K562 (cell line): ENCODE data around the gene CNOT1. TPM values are rescaled to one million over a fixed set of nuclear protein-coding genes. Genes with fewer than 3 reads are reported as not detected.
A peak's percentile ranks its signal among the peaks of the same experiment; 100 is the strongest.

Experiments
- ATAC-seq: fragments of 200-7000 bp; cut with Tn5 transposase; 3 replicates; pipeline ENCODE4 v1.9.1; 2020; ENCODE audit warnings: moderate library complexity
- BruUV-seq: library from RNA; stranded (reverse); fragments of 400-500 nt; replicated peaks from 2 replicates; lab custom pipeline; 2021; lab: Mats Ljungman, UMichigan
- CTCF ChIA-PET: fragments of 300-600 bp; formaldehyde crosslinking; extraction: SDS; loops from one replicate; lab custom pipeline; 2021; ENCODE audit warnings: low intra/inter-chr PET ratio; lab: Yijun Ruan, JAX
- POLR2A ChIA-PET: fragments of 300-600, 350-650 bp; sonication (Branson Sonifier 250); formaldehyde crosslinking; extraction: SDS; loops from one replicate; lab custom pipeline; 2021; ENCODE audit warnings: antibody characterized with exemption, inconsistent platforms; lab: Yijun Ruan, JAX
- DNase-seq, 4 experiments: peaks; one replicate each; pipeline versions ENCODE4 v3.0.0 to v3.0.0-alpha.2; 2011 to 2018; ENCODE audit warnings: low spot score in 3 of 4, mixed read lengths in 3 of 4; ENCODE audit errors: extremely low read depth in 1 of 4
- FAIRE-seq: peaks from 2 replicates; lab custom pipeline; 2011; peaks lifted over from hg19 to GRCh38; lab: Jason Lieb, UNC
- H2AFZ ChIP-seq: 2 replicates; pipeline ENCODE4 v1.6.0; 2011; ENCODE audit warnings: low read depth, low read length, control low read depth, inconsistent platforms
- H3K27ac ChIP-seq: fragments of 200-600 bp; 3 replicates; pipeline ENCODE4 v1.8.0; 2011; ENCODE audit warnings: low read depth, mild to moderate bottlenecking, control low read depth, inconsistent platforms, low read length, moderate library complexity, mixed read lengths; ENCODE audit errors: extremely low read depth
- H3K27me3 ChIP-seq, 2 experiments: fragments of 300-600 bp in 1 of 2; 2 replicates in 1 of 2; 3 replicates in 1 of 2; pipeline versions ENCODE4 v1.6.0 to v1.8.0; 2011; ENCODE audit warnings: inconsistent platforms in 2 of 2, low read length in 2 of 2, mild to moderate bottlenecking in 1 of 2, mixed read lengths in 1 of 2, moderate library complexity in 1 of 2; ENCODE audit not compliant: control insufficient read depth in 2 of 2, insufficient read depth in 2 of 2
- H3K36me3 ChIP-seq: fragments of 300-600 bp; 3 replicates; pipeline ENCODE4 v1.8.0; 2011; ENCODE audit warnings: mild to moderate bottlenecking, low read length, inconsistent platforms; ENCODE audit not compliant: control insufficient read depth, insufficient read depth
- H3K4me1 ChIP-seq, 2 experiments: fragments of 200-600 bp in 1 of 2; replicated peaks in 1 of 2; 2 replicates in 1 of 2; 3 replicates in 1 of 2; pipeline versions ENCODE4 v1.5.1 to v1.8.0; 2011; ENCODE audit warnings: inconsistent platforms in 2 of 2, low read length in 2 of 2, mild to moderate bottlenecking in 1 of 2, mixed read lengths in 1 of 2, moderate library complexity in 1 of 2; ENCODE audit not compliant: control insufficient read depth in 2 of 2, insufficient read depth in 2 of 2
- H3K4me2 ChIP-seq: 2 replicates; pipeline ENCODE4 v1.6.1; 2011; ENCODE audit warnings: low read length, control low read depth, inconsistent platforms, mixed read lengths; ENCODE audit not compliant: insufficient read depth
- H3K4me3 ChIP-seq: fragments of 200-600 bp; sonication (generic), shearing (Covaris generic); 2 replicates; pipeline ENCODE4 v1.5.1; 2016; ENCODE audit warnings: control low read depth, inconsistent platforms
- H3K79me2 ChIP-seq: fragments of 200-600 bp; 3 replicates; pipeline ENCODE4 v1.8.0; 2011; ENCODE audit warnings: low read length, inconsistent platforms; ENCODE audit not compliant: control insufficient read depth, insufficient read depth
- H3K9ac ChIP-seq, 2 experiments: 2 replicates each; pipeline versions ENCODE4 v1.6.0 to v1.6.1; 2011; ENCODE audit warnings: low read depth in 2 of 2, low read length in 2 of 2, control low read depth in 1 of 2, inconsistent platforms in 1 of 2, mild to moderate bottlenecking in 1 of 2, mixed read lengths in 1 of 2; ENCODE audit not compliant: insufficient read depth in 1 of 2
- H3K9me1 ChIP-seq: one replicate; pipeline ENCODE4 v1.6.0; 2011; ENCODE audit warnings: inconsistent platforms, mild to moderate bottlenecking, low read length, moderate library complexity; ENCODE audit not compliant: control insufficient read depth, insufficient read depth
- H3K9me3 ChIP-seq: replicated peaks from 2 replicates; pipeline ENCODE4 v1.5.1; 2011; ENCODE audit warnings: low read depth, low read length, inconsistent platforms; ENCODE audit not compliant: control insufficient read depth, insufficient read depth
- H4K20me1 ChIP-seq: replicated peaks from 2 replicates; pipeline ENCODE4 v1.6.1; 2011; ENCODE audit warnings: low read length, inconsistent platforms, mixed read lengths; ENCODE audit not compliant: control insufficient read depth, insufficient read depth
- HNRNPK ChIP-seq: fragments of 200-400 bp; formaldehyde crosslinking; IDR thresholded peaks from one replicate; pipeline ENCODE4 v1.6.1; 2018; ENCODE audit warnings: mild to moderate bottlenecking, low read depth, low read length; ENCODE audit not compliant: poor library complexity, severe bottlenecking
- MGA ChIP-seq: fragments of 450-650 bp; IDR thresholded peaks from 2 replicates; pipeline ENCODE4 v1.6.1; 2016; ENCODE audit warnings: mild to moderate bottlenecking, moderate library complexity
- PCBP1 ChIP-seq: fragments of 200-400 bp; formaldehyde crosslinking; IDR thresholded peaks from 2 replicates; pipeline ENCODE4 v1.6.1; 2018; ENCODE audit warnings: mild to moderate bottlenecking, low read depth, low read length; ENCODE audit not compliant: poor library complexity, severe bottlenecking
- PCBP2 ChIP-seq: fragments of 200-400 bp; formaldehyde crosslinking; IDR thresholded peaks from 2 replicates; pipeline ENCODE4 v1.6.1; 2018; ENCODE audit warnings: low read length, low read depth, mild to moderate bottlenecking, moderate library complexity; ENCODE audit not compliant: poor library complexity, severe bottlenecking
- WGBS: fragments of 100-300 bp; shearing (Covaris generic); methylation state at CpG from one replicate; pipeline ENCODE4 v1.1.6; 2016; ENCODE audit warnings: low coverage, mixed read lengths; ENCODE audit not compliant: insufficient coverage; ENCODE audit errors: missing lambda C conversion rate; 5-methylcytosine and 5-hydroxymethylcytosine counted together
- in situ Hi-C: fragments of 300-500 bp; cut with MboI; formaldehyde crosslinking; loops from 4 replicates; pipeline ENCODE4 v1.15.0; 2018; ENCODE audit warnings: inconsistent platforms, mixed read lengths
- intact Hi-C: fragments of 100-400 bp; cut with micrococcal nuclease; formaldehyde crosslinking; loops from 2 replicates; pipeline ENCODE4 v1.14.2; 2022
- polyA plus RNA-seq, 8 experiments: library from polyadenylated mRNA; depleted of rRNA in 4 of 8; stranded (reverse) in 5 of 8; unstranded in 3 of 8; fragments of >200 nt; fragmentation: Nextera tagmentation in 2 of 8; fragmentation: Illumina TruSeq in 1 of 8; extraction: Ambion mirVana in 2 of 8; extraction: Trizol in 1 of 8; gene quantifications; 2 replicates each; pipeline versions ENCODE4 v1.2.1 to v1.2.3, GENCODE V29; 2011 to 2014; ENCODE audit warnings: inconsistent platforms in 1 of 8, missing spikeins in 1 of 8
- total RNA-seq, 7 experiments: library from RNA; depleted of rRNA in 6 of 7; stranded (reverse); fragments of >200 nt in 6 of 7; fragmentation: Illumina TruSeq in 2 of 7; extraction: Trizol in 2 of 7; gene quantifications; 2 replicates each; pipeline versions ENCODE4 v1.2.1 to v1.2.3, GENCODE V29; 2011 to 2021; ENCODE audit warnings: low replicate concordance in 1 of 7

Gene CNOT1
- total and polyA plus RNA-seq, 9 of the 15 experiments (the other 6 are each of a cell fraction or from before 2014, with no cell fraction given) = 110 to 270 (median 220) TPM

- POLR2A ChIA-PET = interaction anchor here (0.9 kb wide), 1 partner anchor 72 kb away, joined by 4 read pairs; no protein-coding TSS in a partner anchor
- in situ Hi-C loops (no loop called here), intact Hi-C loops (no loop called here)
Measured at GRCh38 chr16:58586340-58587030, 43.1 kb downstream of the CNOT1 start.

More at GRCh38 chr16:58586340-58587030, 43.1 kb downstream of the CNOT1 start:
- Histone ChIP-seq H2AFZ (no peak overlapping the region), H3K4me1 (no peaks in the 10 kb centered on the region), H3K9me1 (no peaks in the 10 kb centered on the region), H3K27ac (no peak overlapping the region), H3K9me3 (no peaks in the 10 kb centered on the region), H3K27me3 (no peaks in the 10 kb centered on the region), H3K4me3 (no peak overlapping the region), H3K9ac (no peak overlapping the region), H3K36me3 (peaks cover 95% of the 10 kb centered on the region), H3K4me2 (no peak overlapping the region), H4K20me1 (no peaks in the 10 kb centered on the region), H3K79me2 (peaks cover 26% of the 10 kb centered on the region; the same call in 2 of the 3 replicates)
- FAIRE-seq (peak; percentile 6), DNase-seq (no peak), ATAC-seq (no peak)
- TF ChIP-seq PCBP1 (peak; percentile 83), HNRNPK (peak; percentile 65), MGA (no peak), PCBP2 (peak; percentile 64)
- 98% methylated on average over 7 of the region's 7 CpGs for WGBS
- BruUV-seq = no TSS peak
- CTCF ChIA-PET = no interaction called here
